Daoy (cell line): Measurements from ENCODE around the gene LYRM9. TPM values are rescaled to one million over a fixed set of nuclear protein-coding genes. Genes with fewer than 3 reads are reported as not detected.
"Not testable (repeated sequence)": the region's sequence is repeated elsewhere in the genome, so short reads cannot be mapped to it uniquely, and the experiment has no call there.

Experiments used
- DNase-seq: peaks from one replicate; pipeline ENCODE4 v3.0.0-alpha.2; 2015; ENCODE audit warnings: low read depth
- total RNA-seq: library from RNA; depleted of rRNA; stranded (reverse); fragments of >200 nt; shearing (Covaris generic); gene quantifications from 2 replicates; pipeline ENCODE4 v1.2.3, GENCODE V29; 2014

The LYRM9 gene
- total RNA-seq, 1 experiment from 2014 or later = 1.8 TPM

DNA sequence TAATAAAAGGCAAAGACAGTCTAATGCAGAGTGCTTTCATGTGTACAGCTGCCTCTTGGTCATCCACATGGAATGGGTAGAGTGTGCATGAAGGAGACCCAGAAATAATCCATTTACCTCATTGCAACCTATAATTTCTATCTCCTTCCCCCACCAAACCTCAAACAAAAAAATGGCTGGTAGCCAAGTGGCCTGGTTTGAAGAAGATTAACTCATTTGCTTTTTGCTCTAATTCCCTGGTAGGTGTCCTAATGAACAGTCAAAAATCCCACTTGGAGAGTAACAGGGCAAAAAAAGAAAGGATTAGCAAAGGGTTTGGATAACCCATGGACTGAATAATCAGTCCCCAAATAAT lies 13.0 kb upstream of the LYRM9 start:
- no peak for DNase-seq

DNA sequence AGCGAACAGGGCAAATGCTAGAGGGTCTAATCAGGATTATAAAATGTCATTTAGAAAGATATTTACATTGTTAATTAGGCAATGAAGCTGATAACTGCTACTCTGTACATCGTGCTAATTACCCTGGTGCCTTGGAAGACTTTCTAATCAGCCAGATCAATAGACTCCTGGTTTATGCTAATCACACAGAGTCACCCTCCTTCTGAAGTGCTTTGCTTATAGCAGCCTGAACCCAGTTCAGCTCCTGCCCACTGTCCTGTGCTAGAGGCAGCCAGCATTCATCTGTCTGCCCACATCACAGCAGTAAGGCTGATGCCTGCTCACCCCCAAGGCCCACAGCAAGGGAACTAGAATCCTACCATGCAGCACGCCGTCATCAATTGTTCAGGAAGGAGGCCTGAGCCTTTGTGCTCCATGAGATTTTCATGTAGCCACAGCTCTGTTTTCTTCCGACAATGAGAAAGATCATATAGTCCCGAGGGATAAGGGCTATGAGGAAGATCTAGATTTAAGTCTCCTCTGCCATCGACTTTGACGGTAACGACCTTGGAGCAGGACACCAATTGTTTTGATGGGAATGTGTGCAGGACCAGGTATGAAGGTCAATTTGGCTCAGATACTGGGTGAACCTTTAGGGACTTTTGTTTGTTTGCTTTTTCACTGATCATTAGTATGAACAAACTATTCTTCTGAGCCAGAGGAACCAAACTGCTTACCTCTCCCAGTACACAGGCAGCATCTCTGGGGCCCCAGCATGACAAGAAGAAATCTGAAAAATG lies 12.5 kb upstream of the LYRM9 start:
- DNase-seq = no peak

DNA sequence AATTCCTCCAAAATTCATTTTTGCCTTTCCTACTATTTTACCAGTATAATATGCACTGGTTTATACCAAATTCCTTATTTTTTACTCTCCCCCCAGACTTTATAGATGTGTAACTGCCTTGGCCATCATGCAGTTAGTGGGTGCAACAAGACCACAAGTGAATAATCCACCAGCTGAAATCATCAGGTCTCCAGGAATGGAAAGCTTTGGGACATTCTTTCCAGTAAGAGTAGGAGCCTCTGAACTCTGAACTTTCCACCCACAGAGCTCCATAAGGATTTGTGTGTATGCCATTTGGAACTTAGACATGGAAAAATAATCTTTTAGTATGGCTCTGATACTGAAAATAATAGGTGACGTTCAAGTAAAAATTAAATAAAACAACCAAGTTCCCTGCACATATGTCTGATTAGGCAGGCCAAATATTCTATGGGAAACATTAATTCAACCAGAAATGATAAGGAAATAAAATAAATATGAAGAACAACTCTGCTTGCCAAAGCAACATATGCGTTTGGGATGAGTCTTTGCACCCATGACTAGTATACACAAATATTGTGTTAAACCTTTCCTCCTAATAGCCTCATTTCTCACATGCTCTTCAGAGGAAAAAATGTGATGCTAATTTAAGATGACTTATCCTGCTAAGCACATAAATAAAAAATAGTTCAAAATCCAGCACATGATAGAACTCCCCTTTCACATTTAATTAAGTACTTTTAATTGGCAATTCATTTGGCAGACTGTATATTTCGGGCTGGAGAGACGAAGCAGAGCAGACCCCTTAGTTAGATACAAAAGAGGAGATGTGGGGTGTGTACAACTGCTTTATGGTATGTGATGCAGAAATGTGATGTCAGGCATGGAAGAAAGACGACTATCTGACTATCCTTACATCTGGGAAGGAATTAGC lies 11.6 kb upstream of the LYRM9 start:
- DNase-seq = no peak

DNA sequence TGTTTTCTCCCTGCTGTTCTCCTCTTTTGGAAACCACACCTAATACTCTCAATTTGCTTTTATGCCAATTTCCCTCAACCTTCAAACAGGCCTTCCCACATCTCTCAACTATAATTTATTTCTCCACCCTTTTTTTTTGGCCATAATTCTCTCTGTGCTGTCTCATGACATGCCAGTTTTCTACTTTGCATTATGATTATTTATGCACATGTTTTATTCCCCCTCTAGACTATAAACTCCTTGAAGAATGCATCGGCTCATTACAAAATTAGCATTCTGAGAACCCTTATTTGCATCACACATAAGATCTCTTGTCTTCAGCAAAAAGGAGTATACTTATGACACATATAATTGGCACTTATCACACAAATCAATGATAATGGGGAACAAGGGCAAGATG lies 10.9 kb upstream of the LYRM9 start:
- no peak for DNase-seq

DNA sequence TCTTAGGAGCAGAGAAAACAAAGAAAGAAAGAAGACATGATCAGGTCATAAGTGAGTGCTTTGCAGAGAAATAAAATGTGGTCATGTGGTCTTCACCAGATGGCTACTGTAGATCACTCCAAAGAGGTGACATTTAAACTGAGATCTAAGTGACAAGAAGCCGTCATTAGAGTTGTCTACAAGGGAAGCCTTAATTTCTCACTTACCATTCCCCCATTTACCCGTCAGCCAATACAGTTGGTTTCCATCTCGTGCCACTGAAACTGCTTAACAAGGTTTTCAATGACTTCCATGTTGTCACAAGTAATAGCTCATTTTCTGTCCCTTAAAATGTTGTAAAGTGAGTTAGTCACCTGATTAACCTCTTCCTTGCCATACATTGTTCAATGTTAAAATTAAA lies 6.4 kb upstream of the LYRM9 start:
- DNase-seq = no peak

DNA sequence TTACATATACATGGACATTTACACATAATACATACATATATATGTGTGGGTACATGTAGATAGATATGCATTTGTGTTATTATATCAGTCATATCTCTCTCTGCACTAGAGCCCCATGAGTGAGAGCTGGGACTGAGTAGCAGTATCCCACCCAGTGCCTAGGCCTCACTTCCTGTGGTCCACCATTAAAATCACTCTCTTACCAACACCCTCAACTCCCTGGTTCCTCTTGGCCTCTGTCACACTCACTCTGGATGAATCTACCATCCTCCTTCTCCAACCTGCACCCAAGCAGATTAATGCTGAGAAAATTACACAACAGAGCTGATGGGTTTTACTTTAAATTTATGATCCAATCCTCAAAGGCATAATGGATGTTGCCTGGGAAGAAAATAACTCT lies 4.9 kb upstream of the LYRM9 start:
- no peak for DNase-seq

DNA sequence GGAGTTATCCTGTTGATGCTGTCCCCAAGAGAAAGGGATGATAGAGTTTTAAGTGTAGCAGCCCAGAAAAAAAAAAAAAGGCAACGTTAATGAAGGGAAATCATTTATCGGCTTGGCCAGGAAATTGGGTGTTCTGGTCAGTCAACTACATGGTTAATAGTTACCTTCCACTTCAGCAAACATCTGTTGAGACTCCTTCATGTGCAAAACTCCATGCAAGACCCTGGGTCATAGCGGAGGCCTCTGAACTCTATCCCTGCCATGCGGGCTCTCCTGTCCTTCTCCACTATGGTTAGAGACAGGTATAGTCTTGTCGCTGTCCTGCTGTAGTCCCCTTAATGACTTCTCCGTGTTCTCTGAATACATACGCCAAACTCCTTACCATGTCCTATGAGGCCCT lies 3.5 kb upstream of the LYRM9 start:
- no peak for DNase-seq

DNA sequence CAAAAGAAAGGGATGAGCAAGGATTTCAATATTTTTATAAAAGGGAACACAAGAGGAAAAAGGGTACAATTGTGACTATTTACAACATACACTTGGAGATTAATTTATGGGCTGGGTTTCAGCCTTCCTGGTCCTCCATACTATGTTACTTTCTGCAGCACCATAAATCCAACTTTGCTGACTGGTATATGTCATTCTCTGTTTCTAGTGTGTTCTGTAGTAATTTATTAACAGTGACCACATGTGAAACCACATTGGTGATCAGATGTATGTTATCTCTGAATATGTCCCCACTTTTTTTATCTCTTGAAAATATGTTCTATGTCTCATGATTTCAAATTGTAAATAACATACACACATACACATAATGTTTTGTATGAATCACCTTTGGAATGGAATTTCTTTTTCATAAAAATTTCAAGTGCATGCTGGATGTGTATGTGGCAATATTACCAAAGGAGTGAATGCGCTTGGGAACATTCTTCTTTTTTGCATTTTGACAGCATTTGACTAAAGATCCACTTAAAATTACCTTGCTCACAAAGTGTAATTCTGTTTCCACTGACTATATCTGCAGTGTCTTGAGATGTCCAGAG lies 2.9 kb upstream of the LYRM9 start:
- DNase-seq = no peak

DNA sequence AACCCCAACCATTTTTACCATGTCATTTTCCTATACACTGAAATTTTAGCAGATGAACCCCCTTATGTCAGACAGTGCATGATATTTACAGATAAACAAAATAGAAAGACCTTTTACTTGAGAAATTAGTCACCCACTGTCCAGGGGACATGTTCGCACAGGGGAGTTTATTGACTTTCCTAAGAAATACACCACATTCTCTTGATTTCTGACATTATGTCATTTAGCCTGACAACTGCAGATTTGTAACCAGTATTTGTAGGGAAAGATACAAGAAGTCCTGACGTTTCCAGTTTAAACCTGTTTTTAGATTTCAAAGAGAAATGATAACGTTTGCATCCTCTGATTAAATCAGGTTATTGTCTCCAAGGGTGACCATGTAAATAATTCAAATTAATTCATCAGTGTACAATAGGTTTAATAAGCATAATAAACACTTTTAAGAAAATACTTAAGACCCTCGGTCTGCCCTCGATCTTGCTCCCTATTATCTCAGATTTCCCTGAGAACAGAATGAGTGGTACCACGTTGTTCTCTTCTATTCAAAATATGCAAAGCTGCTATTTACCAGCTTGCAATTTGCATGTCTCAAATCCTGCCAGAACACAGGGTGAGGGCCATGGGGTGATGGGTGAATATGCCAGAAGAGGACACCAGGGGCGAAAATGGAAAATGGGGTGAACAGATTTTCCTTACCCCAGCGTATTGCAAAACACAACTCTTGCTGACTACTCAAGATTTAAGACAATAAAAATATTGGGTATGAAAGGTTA lies 2.1 kb upstream of the LYRM9 start:
- DNase-seq = no peak

DNA sequence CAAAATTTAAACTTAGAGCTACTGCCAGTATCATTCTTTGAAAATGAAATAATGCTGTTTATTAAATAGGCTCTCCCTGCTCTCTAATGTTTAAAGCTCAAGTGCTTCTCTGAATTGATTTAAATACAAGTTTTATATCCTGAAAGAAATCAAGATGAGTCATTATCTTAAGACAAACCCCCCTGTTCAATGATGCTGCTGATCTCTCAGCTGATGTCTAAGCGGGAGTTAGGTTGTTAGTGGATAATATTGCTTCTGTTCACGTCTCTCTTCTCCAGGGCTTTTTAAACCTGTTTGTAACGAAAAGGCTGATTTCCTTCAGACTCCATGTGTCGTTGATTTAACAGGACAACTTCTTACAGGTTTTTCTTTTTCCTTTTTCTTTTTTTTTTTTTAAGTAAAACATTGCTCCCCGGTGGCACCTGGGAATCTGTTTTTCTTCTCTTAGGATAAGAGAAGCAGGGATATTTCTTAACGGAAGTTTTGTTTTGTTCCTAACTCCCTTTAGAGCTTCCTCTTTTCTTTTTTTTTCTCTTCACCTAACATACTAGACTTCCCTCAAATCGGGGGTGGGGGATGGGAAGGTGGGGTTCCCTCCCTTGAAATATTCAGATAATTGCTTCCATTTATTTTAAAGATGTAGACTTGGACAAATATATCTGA lies 807 bp upstream of the LYRM9 start:
- no peak for DNase-seq

DNA sequence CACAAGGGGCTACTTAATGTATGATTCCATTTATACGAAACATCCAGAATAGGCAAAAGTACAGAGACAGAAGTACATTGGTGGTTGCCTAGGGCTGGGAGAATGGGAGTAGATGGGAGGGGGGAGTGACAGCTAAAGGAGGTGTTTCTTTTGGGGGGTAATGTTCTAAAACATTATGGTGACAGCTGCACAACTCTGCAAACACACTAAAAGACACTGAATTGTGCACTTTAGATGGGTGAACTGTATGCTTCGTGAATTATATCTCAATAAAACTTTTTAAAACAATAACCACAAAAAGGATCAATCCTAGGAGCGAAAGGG lies 661 bp downstream of the LYRM9 start:
- no peak for DNase-seq

DNA sequence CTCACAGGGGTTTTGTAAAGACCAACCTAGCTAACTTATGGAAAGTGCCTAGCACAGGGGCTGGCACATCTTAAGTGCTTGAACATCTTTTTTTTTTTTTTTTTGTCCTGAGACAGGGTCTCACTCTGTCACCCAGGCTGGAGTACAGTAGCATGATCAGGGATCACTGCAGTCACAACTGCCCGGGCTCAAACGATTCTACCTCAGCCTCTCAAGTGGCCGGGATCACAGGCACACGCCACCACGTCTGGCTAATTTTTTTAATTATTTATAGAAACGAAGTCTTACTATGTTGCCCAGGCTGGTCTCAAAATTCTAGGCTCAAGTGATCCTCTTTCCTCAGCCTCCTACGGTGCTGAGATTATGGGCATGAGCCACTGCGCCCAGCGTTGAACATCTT lies 1.3 kb downstream of the LYRM9 start:
- no peak for DNase-seq

DNA sequence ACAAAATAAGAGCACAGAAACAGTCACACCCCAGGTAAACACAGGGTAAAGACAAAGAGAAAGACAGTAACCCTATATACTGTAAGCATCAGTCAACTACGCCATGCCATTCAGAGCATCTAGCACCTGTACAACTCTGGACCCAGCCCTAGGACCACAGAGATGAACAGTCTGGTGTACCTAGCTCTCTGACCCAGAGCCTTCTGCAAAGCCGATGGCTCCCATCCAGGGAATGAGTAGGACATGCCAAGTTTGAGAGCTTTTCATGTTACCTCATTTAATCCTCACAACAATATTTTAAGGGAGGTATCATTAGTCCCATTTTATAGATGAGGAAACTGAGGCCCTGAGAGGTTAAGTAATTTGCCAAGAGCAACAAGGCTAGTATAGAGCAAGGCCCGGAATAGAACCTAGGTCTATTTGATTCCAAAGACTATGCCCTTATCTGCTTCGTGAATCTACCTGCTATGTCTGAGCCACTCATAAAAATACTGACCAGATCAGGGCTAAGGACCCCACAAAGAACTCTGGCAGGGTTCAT lies 3.4 kb downstream of the LYRM9 start:
- DNase-seq = no peak

DNA sequence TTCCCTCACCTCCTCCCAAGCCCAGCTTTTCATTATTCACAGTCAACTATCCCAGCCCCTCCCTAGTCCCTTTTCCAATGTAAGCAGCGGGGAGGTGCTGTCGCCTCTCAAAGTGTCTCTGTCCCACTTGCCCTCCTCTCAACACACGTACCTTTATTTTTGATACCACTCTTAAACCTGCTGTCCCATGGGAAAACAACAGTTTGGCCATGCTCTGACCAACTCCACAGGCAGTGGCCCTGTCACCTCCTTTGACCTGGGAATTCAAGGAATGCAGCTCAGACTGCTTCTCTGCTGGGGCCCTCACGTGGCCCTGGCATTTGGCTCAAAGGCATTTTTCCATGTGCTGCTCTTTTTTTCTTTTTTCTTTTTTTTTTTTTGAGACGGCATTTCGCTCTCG lies 4.2 kb downstream of the LYRM9 start:
- DNase-seq = peak; percentile 15

DNA sequence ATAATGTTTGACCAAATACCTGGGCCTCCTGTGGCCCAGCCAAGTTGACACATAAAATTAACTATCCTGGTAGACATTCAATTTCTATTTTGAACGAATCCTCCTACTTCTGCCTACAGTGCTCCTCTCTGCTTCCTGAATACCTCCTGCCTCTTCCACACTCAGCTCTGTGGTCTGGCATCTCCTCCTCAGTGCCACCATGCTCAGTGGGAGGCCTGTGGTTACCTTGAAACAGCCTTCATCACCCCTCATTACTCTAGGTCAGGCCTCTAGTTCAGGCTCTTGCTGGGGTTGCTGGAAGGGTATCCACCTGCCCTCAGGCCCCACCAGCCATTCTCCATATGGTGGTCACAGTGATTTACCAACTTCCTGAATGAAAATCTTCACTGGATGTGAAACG lies 5.1 kb downstream of the LYRM9 start:
- peak; percentile 59 for DNase-seq

DNA sequence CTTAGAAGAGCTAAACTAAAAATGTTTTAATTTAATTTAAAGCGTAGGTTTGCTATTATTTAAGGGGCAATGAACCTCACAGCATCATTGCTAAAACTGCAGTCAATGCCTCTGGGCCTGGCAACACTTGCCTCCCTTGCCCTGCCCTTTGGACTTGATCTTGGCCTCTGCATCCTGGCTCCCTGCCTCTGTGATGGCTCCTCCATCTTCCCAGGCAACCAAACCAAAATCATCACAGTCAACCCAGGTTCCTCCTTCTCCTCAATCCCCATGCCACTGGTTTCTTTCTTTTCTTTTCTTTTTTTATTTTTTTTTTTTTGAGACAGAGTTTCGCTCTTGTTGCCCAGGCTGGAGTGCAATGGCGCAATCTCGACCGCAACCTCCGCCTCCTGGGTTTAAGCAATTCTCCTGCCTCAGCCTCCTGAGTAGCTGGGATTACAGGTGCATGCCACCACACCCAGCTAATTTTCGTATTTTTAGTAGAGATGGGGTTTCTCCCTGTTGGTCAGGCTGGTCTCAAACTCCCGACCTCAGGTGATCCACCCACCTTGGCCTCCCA lies 6.7 kb downstream of the LYRM9 start:
- not testable (repeated sequence) for DNase-seq

DNA sequence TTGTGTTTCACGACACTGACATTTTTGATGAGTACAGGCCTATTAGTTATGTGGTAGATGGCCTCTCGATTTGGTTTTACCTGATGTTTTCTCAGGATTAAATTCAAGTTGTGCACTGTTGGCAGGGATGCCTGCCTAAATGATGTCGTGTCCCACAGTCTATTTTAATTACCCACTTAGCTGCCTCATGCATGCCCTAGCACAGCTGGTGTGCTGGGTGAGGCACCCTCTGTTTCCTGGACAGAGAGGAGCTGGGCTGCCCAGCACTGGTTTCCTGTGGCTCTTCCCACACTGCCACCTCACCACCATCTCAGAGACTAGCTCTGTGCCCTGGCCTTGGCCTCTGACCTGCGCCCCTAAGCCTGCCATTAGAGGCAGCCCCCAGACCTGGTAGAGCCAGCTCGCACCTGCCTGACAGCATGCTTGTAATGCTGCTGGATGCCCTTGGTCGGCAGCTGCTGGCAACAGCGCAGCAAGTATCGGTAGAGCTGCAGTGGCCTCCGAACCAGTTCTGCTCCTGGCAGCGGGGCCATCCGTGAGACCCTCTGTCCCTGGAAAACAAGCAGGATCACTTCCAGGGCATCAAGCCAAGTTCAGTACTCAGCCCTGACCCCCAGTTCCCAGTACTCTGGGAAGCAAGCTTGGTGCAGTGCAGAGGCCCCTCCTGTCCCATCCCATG lies 10.9 kb downstream of the LYRM9 start:
- DNase-seq = no peak

DNA sequence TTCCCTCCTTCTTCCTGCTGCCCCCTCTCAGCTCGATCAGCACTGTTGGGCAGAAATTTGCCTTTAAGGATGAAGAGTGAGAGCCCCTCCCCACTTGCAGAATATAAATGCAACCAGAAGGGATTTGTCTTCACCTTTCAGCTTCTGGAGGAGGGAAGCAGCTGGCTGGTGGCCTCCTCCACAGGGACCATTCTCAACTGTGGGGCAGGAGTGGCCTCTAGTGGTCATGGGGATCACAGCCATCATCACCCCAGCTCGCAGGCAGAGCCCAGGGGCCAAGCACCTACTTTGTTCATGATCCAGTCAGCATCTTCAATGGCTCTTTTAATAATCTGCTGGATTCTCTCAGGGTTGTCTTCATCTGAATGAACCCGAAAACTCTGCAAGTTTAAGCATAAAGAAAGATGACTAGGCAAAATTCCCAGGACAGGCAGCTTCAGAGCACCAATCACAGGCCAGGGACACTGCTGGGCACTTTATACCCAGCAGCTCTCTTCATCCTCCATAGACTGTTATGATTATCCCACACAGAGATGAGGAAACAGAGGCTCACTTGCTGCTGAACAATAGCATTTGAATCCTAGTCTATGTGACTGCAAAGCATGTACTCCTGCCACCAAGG lies 13.1 kb downstream of the LYRM9 start:
- peak; percentile 75 for DNase-seq

DNA sequence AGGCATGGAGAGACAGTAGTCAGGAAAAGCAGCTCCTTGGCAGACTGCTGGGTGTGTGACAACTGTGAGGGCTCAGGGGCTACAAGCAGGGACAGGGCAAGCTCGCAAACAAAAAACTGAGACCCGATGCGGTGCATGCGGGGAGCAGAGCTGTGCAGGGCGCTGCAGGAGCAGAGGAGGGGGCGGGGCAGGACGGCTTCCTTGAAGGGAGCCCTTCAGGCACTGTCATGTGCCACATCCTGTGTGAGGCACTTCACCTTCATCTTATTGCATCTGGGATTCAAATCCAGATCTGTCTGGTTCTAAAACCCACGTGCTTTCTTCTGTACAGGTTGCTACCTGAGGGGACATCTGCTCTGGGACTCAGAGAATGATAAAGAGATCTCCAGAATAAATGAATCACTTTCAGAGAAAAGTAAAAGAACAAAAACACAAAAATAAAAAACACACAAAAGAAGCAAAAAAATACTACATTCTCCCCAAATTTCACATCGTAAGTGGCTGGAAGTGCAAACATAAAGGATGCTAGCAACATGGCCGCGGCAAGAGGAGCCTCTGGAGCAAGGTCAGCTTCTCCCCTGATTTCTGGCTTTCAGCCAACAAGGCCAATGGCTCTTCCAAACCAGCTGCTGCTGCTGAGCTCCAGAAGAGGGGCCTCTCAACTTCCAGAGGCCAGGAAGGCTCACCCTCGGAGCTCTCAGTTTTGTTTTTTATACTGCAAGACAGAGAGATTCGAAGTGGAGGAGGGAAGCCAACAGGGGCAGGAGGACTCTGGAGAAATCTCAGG lies 14.2 kb downstream of the LYRM9 start:
- DNase-seq = no peak
